Measurements from ENCODE around the gene KSR2. TPM values are rescaled to one million over a fixed set of nuclear protein-coding genes. Genes with fewer than 3 reads are reported as not detected.

Gene KSR2
- polyA plus RNA-seq, 4 donors, result 0.54 to 0.99 (median 0.78) TPM

GRCh38 chr12:117521346-117521745 lies 447.4 kb downstream of the KSR2 start:
- no peak for DNase-seq (ENCODE audit: low read depth in 4 of 4, low spot score in 2 of 4)

- no peak for DNase-seq (ENCODE audit: low read depth in 4 of 4, low spot score in 2 of 4)
Measured at GRCh38 chr12:117518594-117519270, 450.1 kb downstream of the KSR2 start.

GRCh38 chr12:117517219-117517739 lies 451.5 kb downstream of the KSR2 start:
- no peak for DNase-seq (ENCODE audit: low read depth in 4 of 4, low spot score in 2 of 4)

GRCh38 chr12:117516034-117516433 lies 452.8 kb downstream of the KSR2 start:
- no peak for DNase-seq (ENCODE audit: low read depth in 4 of 4, low spot score in 2 of 4)

GRCh38 chr12:117514016-117514415 lies 454.8 kb downstream of the KSR2 start:
- no peak for DNase-seq (ENCODE audit: low read depth in 4 of 4, low spot score in 2 of 4)

- DNase-seq (ENCODE audit: low read depth in 4 of 4, low spot score in 2 of 4), result no peak
Measured at GRCh38 chr12:117513353-117513752, 455.4 kb downstream of the KSR2 start.

- DNase-seq (ENCODE audit: low read depth in 4 of 4, low spot score in 2 of 4), result no peak
Measured at GRCh38 chr12:117508468-117508867, 460.3 kb downstream of the KSR2 start.

- no peak for DNase-seq (ENCODE audit: low read depth in 4 of 4, low spot score in 2 of 4)
Measured at GRCh38 chr12:117507548-117507947, 461.2 kb downstream of the KSR2 start.

- no peak for DNase-seq (ENCODE audit: low read depth in 4 of 4, low spot score in 2 of 4)
Measured at GRCh38 chr12:117506333-117506732, 462.5 kb downstream of the KSR2 start.

GRCh38 chr12:117502633-117503032 lies 466.2 kb downstream of the KSR2 start:
- DNase-seq (ENCODE audit: low read depth in 4 of 4, low spot score in 2 of 4), result no peak

GRCh38 chr12:117502233-117502632 lies 466.6 kb downstream of the KSR2 start:
- no peak for DNase-seq (ENCODE audit: low read depth in 4 of 4, low spot score in 2 of 4)

GRCh38 chr12:117501076-117501869 lies 467.5 kb downstream of the KSR2 start:
- no peak for DNase-seq (ENCODE audit: low read depth in 4 of 4, low spot score in 2 of 4)

GRCh38 chr12:117499759-117500485 lies 468.9 kb downstream of the KSR2 start:
- no peak for DNase-seq (ENCODE audit: low read depth in 4 of 4, low spot score in 2 of 4)

GRCh38 chr12:117498880-117499279 lies 469.9 kb downstream of the KSR2 start:
- no peak for DNase-seq (ENCODE audit: low read depth in 4 of 4, low spot score in 2 of 4)

- no peak for DNase-seq (ENCODE audit: low read depth in 4 of 4, low spot score in 2 of 4)
Measured at GRCh38 chr12:117498256-117498655, 470.5 kb downstream of the KSR2 start.

- no peak for DNase-seq (ENCODE audit: low read depth in 4 of 4, low spot score in 2 of 4)
Measured at GRCh38 chr12:117497407-117497806, 471.4 kb downstream of the KSR2 start.

- DNase-seq (ENCODE audit: low read depth in 4 of 4, low spot score in 2 of 4), result peak; percentile 70 to 84 (median 78)
Measured at GRCh38 chr12:117494833-117495655, 473.7 kb downstream of the KSR2 start.

GRCh38 chr12:117491711-117492110 lies 477.1 kb downstream of the KSR2 start:
- DNase-seq (ENCODE audit: low read depth in 4 of 4, low spot score in 2 of 4), result no peak

GRCh38 chr12:117490130-117490529 lies 478.7 kb downstream of the KSR2 start:
- DNase-seq (ENCODE audit: low read depth in 4 of 4, low spot score in 2 of 4), result no peak

- no peak for DNase-seq (ENCODE audit: low read depth in 4 of 4, low spot score in 2 of 4)
Measured at GRCh38 chr12:117489671-117490070, 479.1 kb downstream of the KSR2 start.

Data from left renal cortex interstitium (tissue), 4 donors.